ENCODE results near the gene PGRMC2.

PGRMC2 gene, protein sequence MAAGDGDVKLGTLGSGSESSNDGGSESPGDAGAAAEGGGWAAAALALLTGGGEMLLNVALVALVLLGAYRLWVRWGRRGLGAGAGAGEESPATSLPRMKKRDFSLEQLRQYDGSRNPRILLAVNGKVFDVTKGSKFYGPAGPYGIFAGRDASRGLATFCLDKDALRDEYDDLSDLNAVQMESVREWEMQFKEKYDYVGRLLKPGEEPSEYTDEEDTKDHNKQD

DNA sequence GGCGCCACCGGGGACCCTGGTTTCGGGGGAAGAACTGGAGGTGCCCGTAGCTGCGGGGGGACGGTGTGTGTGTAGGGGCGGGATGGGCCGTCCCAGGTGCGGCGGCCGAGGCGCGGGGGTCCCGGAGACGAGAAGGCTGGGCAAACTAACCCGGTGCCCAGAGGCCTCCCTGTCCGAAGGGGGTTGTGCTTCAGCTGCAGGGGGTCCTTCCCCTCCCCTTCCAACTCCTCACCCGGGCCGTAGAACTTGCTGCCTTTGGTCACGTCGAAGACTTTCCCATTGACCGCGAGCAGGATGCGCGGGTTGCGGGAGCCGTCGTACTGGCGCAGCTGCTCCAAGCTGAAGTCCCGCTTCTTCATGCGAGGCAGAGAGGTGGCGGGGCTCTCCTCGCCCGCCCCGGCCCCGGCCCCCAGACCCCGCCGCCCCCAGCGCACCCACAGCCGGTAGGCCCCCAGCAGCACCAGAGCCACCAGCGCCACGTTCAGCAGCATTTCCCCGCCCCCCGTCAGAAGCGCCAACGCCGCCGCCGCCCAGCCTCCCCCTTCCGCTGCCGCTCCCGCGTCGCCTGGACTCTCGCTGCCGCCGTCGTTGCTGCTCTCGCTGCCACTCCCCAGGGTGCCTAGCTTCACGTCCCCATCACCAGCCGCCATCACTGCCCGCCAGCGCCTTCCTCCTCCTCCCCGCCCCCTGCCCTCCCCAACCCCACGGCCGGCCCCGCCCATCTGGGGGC, at the start of gene PGRMC2:
TSS of gene PGRMC2 (minus strand) at position 673 of the 730 bp plus-strand sequence. CDS start at position 650, 23 bp downstream.
- DNase-seq (ENCODE audit: low read depth), result no peak

DNA sequence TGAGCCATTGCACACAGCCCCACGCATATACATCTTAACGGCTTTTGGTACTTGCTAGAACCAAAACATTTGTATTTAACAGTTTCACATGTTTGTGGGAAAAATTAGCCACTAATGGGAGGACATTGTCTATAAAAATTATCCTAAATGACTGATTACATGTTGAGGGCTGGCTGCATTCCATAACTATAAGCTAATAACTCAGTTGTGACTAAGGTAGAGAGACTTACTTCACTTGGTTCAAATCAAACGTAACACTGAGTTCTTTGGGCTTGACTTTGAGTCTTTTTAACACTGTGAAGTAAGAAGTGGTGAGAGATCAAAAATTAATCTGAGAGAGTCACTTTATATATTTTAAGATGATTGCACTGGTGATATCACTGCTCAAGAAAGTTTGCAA, 47.9 kb upstream of the PGRMC2 start:
- no peak for DNase-seq (ENCODE audit: low read depth)

DNA sequence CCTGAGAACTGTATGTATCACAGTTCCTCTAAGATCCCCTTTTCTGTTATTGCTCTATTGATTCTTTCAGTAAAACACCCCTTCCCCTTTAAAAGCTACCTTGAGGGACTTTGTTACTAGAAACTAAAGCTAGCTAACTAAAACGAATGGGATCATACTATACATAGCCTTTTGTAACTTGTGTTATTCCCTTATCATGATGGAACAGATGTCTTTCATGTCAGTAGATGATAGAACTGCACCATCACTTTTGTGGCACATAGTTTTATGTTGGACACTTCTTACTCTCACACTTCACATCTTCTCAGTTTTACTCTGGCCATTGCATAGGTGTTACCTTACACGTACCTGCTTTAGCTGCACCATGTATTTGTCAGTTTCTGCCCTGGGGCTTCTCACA, 46.6 kb upstream of the PGRMC2 start:
- DNase-seq (ENCODE audit: low read depth), result no peak

DNA sequence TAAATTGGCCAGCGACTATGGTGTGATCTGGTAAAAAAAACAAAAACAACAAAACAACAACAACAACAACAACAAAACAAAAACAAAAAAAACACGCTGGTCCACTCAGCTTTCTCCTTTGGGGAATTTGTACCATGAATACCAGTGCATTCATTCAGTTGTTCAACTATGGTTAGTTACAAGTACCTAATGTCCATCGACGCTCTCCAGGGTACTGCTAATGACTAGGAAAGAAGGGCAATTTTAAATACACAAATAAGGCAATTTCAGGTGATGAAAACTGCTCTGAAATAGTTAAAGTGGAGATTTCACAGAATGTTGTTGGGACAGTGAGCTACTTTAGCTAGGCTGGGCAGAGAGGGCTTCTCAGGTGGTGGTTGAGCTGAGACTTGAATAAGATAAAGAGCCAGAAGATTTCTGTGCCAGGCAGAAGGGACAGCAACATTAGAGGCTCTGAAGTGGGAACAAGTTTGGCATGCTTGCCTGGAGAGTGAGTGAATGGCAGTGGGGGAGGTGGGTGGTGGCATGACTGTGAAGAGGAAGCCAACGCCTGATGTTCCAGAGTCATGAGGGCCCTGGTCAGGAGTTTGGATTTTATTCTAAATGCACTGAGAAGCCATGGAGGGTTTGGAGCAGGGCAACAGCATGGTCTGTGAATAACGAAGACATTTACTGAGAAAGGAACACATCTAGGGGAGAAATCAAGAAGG, 45.9 kb upstream of the PGRMC2 start:
- no peak for DNase-seq (ENCODE audit: low read depth)

DNA sequence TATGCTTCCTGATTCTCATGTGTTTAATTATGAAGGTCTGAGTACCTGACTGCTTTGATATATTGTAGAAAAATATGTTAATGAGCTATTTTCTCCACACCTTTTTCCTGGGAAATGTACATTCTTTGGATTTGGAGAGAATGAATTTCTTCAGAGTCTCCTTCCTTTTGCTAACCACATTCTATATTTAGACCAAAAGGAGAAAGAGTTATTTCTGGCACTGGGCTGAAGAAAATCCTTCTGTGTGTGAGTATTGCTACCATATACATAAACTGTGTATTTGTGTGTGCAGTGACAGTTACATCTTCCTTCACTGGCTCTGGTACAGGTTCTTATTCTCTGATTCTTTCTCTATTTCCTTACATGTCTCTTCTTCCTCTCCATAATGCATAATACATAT, 44.5 kb upstream of the PGRMC2 start:
- no peak for DNase-seq (ENCODE audit: low read depth)

DNA sequence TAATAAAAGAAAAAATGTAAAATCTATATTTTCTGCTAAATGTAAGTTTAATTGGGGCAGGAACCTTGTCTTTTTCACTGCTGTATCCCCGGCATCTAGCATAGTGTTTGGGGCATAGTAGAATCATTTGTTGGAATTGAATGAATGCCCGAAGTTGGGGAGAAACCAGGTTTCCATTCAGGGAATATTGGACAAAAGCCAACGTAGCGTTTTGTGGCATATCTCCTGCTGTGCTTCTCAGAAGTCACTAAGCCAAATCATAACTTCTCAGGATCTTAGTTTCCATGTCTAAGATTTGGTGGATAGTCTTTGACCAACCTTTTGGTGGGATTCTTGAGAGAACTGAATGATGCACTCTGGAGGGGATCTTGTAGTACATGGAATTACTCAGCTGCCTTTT, 42.0 kb upstream of the PGRMC2 start:
- no peak for DNase-seq (ENCODE audit: low read depth)

DNA sequence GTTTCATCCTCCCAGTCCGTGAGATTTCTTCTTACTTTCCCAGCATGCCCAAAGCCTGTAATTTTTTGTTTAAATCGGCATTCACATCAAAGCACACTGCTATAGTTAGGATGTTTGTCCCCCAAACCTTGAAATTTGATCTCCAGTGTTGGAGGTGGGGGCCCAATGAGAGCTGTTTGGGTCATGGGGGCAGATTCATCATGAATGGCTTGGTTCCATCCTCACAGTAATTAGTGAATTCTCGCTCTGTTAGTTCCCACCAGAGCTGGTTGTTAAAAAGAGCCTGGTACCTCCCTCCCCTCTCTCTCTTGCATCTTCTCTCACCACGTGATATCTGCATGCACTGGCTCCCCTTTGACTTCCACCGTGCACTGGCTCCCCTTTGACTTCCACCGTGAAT, 40.5 kb upstream of the PGRMC2 start:
- no peak for DNase-seq (ENCODE audit: low read depth)

DNA sequence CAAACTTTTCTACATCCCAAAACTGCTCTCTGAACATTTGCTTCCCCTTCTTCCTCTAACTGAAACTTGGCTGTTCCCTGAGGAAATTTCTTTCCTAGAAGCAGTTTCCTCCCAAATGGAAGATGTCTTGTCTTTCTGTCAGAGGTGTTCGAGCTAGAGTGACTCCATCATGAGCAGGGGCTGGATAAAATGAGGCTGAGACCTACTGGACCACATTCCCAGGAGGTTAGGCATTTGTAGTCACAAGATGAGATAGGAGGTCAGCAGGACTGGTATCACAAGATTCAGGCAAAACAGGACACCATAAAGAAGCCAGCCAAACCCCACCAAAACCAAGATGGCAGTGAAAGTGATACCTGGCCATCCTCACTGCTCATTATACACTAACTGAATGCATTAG, 35.8 kb upstream of the PGRMC2 start:
- no peak for DNase-seq (ENCODE audit: low read depth)

DNA sequence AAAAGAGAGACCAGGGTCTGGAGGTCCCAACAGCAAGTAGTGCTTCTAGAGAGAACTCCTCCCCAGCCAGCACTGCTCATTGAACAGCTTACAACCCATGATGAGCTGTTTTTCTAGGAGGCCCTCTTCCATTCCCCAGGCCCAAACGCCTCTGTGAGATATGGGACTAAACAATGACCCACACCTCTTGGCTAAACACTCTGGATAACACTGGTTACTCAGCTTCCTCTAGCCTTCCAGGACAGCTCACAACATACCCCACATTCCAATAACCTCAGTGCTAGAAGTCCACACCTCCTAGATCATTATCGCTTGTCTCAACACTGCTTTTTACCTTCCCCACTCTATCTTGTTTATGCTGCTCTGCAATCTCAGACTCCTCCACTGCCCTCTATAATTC, 35.4 kb upstream of the PGRMC2 start:
- no peak for DNase-seq (ENCODE audit: low read depth)

DNA sequence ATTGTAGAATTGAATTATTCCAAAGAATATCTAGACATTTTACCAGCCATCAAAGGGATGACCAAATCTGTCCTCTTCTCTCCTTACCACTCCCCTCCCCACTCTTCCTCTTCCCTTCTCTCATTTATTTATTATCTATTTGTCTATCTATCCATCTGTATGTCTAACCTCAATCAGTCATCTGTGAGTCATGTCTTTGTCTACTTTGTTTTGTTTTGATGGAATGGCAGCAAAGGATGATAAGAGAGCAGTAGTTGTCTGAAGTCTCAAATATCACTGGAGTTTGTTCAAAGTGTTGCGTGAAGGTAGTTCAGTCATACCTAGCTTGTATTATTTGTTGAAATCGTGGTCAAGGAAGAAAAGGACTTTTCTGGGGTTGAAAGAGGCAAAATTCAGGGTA, 34.7 kb upstream of the PGRMC2 start:
- DNase-seq (ENCODE audit: low read depth), result no peak

DNA sequence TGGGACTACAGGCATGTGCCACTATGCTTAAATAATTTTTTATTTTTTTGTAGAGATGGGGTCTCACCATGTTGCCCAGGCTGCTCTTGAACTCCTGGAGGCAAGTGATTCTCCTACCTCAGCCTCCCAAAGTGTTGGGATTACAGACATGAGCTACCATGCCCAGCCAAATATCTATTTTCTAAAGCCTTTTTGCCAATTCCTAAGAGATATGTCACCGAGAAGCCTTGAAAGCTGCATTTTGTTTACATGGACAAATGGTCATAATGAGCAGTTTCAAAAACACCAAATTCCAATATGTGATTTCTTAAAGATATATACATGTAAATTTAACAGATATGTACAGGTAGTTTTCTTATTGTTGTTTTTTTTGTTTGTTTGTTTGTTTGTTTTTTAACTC, 33.0 kb upstream of the PGRMC2 start:
- no peak for DNase-seq (ENCODE audit: low read depth)

DNA sequence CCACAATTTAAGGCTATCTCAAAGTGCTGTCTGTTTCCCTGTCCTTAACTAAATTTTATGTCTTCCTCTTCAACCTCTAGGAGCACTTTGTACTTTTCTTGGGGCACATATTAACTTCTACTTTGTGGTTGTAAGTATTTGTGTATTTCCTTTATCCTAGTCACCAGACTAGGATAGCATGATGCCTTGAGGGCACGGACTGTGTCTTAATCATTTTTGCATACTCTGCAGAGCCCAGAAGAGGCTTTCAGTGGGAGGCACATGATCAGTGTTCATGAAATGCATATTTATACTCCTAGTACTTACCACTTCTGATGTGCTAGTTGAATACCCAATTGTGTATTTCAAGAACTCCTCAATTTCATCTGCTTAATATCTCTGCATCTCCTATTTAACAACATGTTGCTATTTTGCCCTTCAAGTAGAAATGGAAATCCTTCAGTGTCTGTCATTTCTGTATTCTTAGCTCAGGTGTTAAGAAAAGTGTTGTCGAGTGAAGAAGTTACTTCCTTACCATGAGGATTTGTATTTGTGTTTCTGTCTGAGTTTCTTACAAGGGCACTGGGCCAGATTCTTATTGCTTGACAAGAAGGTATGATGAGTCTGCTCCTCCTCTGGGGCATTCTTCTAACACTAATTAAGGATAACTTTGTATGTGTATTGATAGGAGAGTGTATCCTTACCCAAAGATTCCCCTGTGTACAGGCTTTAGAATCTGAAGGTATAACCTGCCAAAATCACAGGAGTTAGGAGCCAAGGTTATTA, 28.3 kb upstream of the PGRMC2 start:
- DNase-seq (ENCODE audit: low read depth), result no peak

DNA sequence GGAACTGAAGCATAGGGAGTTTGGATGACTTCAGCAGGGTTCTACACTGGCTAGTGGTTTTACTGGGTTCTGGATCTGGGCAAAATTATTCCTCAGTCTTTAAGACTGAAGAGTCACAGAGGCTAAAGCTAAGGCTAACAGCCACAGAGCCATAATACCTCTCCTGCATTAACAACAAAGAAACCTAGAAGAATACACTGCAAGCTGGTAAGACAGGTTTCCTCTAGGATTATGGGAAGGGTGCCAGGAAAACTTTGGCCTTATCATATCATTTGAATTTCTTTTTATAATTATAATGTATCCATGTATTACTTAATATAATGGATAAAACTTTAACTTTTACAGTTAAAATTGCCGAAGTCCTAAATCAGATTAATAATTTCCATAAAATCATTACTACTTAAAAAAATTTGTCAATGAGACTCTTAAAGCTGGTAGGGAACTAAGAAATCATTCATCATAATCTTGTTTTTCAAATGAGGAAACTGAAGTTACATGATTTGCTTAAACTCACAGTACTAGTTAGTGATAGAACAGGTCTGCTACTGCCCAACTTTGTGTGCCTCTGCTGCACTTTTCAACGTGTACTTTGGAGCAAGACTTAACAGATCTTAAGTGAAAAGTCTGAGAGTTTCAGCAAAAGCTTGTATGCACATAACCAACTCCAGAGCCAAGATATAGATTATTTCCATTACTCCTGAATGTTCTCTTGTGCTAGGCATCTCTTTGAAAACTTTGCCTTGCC, 24.2 kb upstream of the PGRMC2 start:
- no peak for DNase-seq (ENCODE audit: low read depth)

DNA sequence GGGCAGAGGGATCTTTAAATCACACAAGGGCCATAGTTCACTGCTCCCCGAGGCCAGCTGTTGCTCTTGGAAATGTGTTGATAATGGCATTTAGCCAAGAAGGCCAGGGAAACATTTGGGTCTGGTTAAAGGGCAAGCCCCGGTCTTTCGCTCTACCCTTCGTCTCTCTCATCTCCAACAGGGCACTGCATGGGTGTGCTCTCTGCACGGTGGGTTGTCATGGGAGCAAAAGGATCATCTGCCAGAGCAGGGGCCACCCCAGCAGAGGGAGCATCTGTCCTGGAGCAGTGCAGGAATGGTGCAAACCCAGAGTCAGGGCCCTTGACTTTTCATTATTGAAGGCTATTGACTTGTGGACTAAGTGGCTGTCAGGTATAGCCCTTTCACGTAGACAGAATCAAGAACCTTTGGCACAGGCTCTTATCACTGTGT, 22.7 kb upstream of the PGRMC2 start:
- DNase-seq (ENCODE audit: low read depth), result no peak

DNA sequence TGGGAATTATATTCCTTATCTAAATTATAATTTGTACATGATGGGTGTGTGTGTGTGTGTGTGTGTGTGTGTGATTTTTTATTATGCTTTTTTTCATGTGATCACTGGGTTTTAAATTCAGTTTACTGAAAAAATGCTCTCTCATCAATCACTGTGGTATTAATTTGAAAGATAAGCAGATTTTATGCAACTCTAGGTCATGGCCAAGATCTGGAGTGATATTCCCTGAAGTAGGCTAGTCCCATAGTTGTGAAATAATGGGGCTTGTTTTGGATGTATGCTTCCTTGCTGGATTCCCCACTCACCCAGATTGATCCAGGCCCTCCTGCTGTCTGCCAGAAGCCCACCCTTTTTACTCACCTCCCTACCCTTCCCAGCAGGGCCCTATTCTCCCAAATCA, 22.0 kb upstream of the PGRMC2 start:
- no peak for DNase-seq (ENCODE audit: low read depth)

DNA sequence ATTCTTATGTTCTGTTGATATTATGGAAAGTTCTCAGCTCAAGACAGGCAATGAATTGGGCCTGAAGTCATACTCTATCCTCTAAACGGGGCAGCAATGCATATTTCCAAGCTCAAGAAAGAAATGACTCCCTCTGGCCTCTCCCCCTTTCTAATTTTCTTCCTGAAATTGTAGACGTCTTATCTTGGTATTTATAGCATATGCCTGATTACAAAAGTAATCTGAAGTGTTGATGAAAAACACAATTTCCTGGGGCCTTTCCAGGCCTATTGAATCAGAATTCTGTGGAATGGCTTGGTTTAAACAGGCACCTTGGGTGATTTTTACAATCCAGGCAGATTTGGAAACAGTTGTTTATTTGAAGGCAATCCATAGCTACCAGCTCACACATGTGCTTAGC, 21.4 kb upstream of the PGRMC2 start:
- no peak for DNase-seq (ENCODE audit: low read depth)

DNA sequence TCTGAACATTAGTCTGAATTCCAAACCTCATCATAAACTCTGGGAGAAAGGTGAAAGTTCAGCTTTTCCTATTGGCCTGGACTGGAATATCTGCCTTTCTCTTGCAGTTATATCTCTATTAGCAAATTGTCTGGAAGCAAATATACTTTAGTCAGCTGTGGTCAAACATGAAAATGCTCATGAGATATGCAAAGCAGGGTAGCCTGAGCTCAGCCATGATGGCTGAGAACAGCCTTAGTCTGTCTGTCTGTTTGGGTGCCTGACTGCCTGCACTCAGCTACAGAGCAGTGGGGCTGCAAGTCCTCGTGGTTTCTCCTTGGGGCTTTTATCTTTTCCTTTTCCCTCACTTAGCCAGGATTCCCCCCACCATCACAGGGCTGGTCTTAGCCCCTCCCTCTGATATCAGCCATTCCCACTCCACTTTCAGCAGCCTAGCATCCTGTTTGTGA, 19.5 kb upstream of the PGRMC2 start:
- DNase-seq (ENCODE audit: low read depth), result no peak

DNA sequence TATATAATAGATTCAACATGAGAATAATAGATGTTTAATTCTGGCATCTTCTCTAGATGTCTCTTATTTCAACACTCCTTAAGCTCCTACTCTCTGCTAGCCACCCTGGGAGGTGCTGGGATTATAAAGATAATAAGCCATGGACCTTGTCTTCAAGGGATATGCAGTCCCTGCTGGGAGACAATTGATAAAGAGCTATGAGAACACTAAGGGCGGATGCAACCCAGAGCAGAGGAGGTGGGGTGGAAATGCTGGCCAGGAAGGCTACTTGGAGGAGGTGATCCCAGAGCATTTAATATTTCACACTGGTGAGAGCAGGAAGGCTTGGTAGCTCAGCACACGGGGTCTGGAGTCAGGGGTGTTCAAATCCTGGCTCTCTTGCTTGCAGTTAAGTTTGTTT, 18.3 kb upstream of the PGRMC2 start:
- no peak for DNase-seq (ENCODE audit: low read depth)

DNA sequence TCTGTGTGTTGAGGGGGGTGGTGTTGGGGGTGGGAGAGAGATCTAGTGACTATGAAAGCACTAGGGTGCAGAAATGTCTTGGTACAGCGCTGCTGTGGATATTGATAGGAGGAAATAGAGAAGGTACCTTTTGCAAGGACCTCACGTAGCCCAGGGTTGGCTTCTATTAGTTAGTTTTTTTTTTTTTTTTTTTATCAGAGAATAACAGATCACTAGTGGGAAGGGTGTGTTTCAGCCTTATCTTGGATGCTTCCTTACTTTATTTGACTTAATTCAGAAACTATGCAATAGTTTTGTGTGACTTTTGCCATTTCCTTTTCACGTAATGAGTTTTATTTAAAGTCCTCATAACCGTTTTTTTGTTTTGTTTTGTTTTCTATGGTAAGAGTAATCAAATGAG, 16.4 kb upstream of the PGRMC2 start:
- no peak for DNase-seq (ENCODE audit: low read depth)

DNA sequence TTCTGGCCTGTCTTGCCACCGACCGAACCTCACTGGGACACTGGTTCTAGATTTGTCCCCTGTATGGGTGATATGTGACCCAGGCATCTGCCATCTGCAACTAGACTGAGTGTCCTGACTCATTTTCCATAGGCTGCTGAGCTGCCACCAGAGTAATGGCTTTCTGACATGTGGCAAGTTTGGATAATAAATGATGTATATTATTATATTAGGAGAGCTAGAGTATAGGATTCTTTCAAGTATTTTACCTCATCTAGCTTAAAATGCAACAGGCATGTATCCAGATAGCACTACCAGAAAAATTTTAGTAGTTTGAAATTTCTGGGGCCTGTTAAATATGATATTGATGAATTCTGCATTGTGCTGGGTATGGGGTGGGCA, 15.8 kb upstream of the PGRMC2 start:
- DNase-seq (ENCODE audit: low read depth), result no peak

DNA sequence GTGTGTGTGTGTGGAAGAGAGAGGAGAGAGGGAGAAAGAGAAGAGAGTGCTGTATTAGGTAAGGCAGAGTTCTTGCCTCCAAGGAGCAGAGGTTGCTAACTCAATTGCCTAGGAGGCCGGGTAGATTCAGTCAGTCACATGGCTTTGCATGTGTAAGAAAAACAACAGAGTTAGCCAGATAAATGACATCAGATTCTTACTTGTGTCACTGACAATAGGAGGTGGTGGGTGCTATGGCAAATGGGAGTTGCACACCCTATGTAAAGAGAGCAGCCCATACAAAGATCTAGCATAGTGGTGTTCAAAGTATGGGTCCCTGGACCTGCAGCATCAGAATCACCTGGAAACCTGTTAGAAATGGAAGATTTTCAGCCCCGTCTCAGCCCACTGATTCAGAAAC, 14.4 kb upstream of the PGRMC2 start:
- DNase-seq (ENCODE audit: low read depth), result no peak

DNA sequence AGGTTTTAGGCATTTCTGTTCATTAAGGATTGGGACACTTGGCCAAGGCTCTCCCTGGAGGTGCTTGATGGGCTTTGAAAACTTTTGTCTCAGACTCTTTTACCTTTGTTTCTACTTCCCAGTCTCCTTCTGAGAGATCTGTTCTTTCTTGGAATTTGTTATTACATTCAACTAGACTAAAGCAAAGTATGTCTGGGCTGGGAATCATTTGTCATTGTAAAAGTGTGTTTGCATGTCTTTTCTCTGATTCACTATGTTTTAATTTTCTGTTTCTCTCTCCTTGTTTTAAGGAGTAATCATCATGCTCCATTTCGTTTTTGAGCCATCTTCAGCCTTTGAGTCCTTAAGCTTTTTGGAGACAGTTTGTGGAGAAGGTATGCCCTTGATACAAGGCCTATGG, 12.2 kb upstream of the PGRMC2 start:
- no peak for DNase-seq (ENCODE audit: low read depth)

All from stimulated activated CD8-positive, alpha-beta memory T cell treated with anti-CD3 and anti-CD28 coated beads, Interleukin-12 subunit alpha, Interleukin-12 subunit beta, amount 100 ng/mL, for 4 hours (primary cell).